Effector memory CD4-positive, alpha-beta T cell (primary cell): ENCODE results near the gene PLXND1.
"Not testable (repeated sequence)": the region's sequence is repeated elsewhere in the genome, so short reads cannot be mapped to it uniquely, and the experiment has no call there.

Experiments
- DNase-seq, 3 donors: peaks; one replicate each; pipeline ENCODE4 v3.0.0-alpha.2; 2020
- H3K27ac ChIP-seq: 2 replicates; pipeline ENCODE4 v1.7.0; 2013; ENCODE audit warnings: mild to moderate bottlenecking, low read length, moderate library complexity; ENCODE audit not compliant: insufficient read depth, poor library complexity, severe bottlenecking
- H3K27me3 ChIP-seq: replicated peaks from 2 replicates; pipeline ENCODE4 v1.7.0; 2013; ENCODE audit warnings: mild to moderate bottlenecking, low read length; ENCODE audit not compliant: insufficient read depth, control insufficient read depth, poor library complexity, severe bottlenecking
- H3K36me3 ChIP-seq: 2 replicates; pipeline ENCODE4 v1.7.0; 2013; ENCODE audit warnings: mild to moderate bottlenecking, low read length, moderate library complexity; ENCODE audit not compliant: control insufficient read depth, insufficient read depth
- H3K4me1 ChIP-seq: 2 replicates; pipeline ENCODE4 v1.7.0; 2013; ENCODE audit warnings: low read length, mild to moderate bottlenecking; ENCODE audit not compliant: control insufficient read depth, insufficient read depth, poor library complexity, severe bottlenecking
- H3K4me3 ChIP-seq: 2 replicates; pipeline ENCODE4 v1.7.0; 2013; ENCODE audit warnings: low read length, low read depth, mild to moderate bottlenecking; ENCODE audit not compliant: insufficient read depth, poor library complexity, severe bottlenecking
- H3K9me3 ChIP-seq: 2 replicates; pipeline ENCODE4 v1.7.0; 2013; ENCODE audit warnings: mild to moderate bottlenecking, low read length, moderate library complexity; ENCODE audit not compliant: control insufficient read depth

The PLXND1 gene

GRCh38 chr3:129644836-129645235 lies 38.4 kb upstream of the PLXND1 start:
- no peak for DNase-seq
- Histone ChIP-seq H3K4me3 (no peak overlapping the region), H3K4me1 (no peaks in the 10 kb centered on the region), H3K27ac (no peak overlapping the region), H3K36me3 (no peaks in the 10 kb centered on the region), H3K27me3 (no peaks in the 10 kb centered on the region), H3K9me3 (no peaks in the 10 kb centered on the region)

GRCh38 chr3:129641567-129642260 lies 35.2 kb upstream of the PLXND1 start:
- not testable (repeated sequence) for H3K4me1 ChIP-seq, H3K9me3 ChIP-seq, H3K36me3 ChIP-seq, H3K27ac ChIP-seq, H3K4me3 ChIP-seq, H3K27me3 ChIP-seq, DNase-seq

- not testable (repeated sequence) for H3K27ac ChIP-seq, H3K4me1 ChIP-seq, H3K36me3 ChIP-seq, H3K27me3 ChIP-seq, H3K9me3 ChIP-seq, H3K4me3 ChIP-seq, DNase-seq
Observed at GRCh38 chr3:129640985-129641384, 34.5 kb upstream of the PLXND1 start.

- no peak overlapping the region for H3K4me3 ChIP-seq
- H3K9me3 ChIP-seq = no peaks in the 10 kb centered on the region
- no peaks in the 10 kb centered on the region for H3K4me1 ChIP-seq
- H3K36me3 ChIP-seq = no peaks in the 10 kb centered on the region
- H3K27ac ChIP-seq = no peak overlapping the region
- no peak for DNase-seq
- H3K27me3 ChIP-seq = no peaks in the 10 kb centered on the region
Observed at GRCh38 chr3:129638481-129638880, 32.0 kb upstream of the PLXND1 start.

GRCh38 chr3:129636082-129636481 lies 29.6 kb upstream of the PLXND1 start:
- no peak for DNase-seq
- no peak overlapping the region for H3K27ac ChIP-seq
- no peaks in the 10 kb centered on the region for H3K36me3 ChIP-seq
- H3K9me3 ChIP-seq = no peaks in the 10 kb centered on the region
- no peaks in the 10 kb centered on the region for H3K4me1 ChIP-seq
- H3K4me3 ChIP-seq = no peak overlapping the region
- no peaks in the 10 kb centered on the region for H3K27me3 ChIP-seq

- Histone ChIP-seq H3K27ac (no peak overlapping the region), H3K27me3 (no peaks in the 10 kb centered on the region), H3K9me3 (no peaks in the 10 kb centered on the region), H3K36me3 (no peaks in the 10 kb centered on the region), H3K4me3 (no peak overlapping the region), H3K4me1 (no peaks in the 10 kb centered on the region)
- no peak for DNase-seq
Observed at GRCh38 chr3:129635656-129636055, 29.2 kb upstream of the PLXND1 start.

- Histone ChIP-seq H3K27ac (no peak overlapping the region), H3K4me3 (no peak overlapping the region), H3K4me1 (no peaks in the 10 kb centered on the region), H3K9me3 (no peaks in the 10 kb centered on the region), H3K27me3 (no peaks in the 10 kb centered on the region), H3K36me3 (no peaks in the 10 kb centered on the region)
- no peak for DNase-seq
Observed at GRCh38 chr3:129633751-129634481, 27.4 kb upstream of the PLXND1 start.

- no peaks in the 10 kb centered on the region for H3K4me1 ChIP-seq
- H3K9me3 ChIP-seq = no peaks in the 10 kb centered on the region
- H3K27ac ChIP-seq = no peak overlapping the region
- H3K4me3 ChIP-seq = no peak overlapping the region
- no peaks in the 10 kb centered on the region for H3K27me3 ChIP-seq
- no peaks in the 10 kb centered on the region for H3K36me3 ChIP-seq
- DNase-seq = no peak
Observed at GRCh38 chr3:129632977-129633376, 26.5 kb upstream of the PLXND1 start.

GRCh38 chr3:129632556-129632955 lies 26.1 kb upstream of the PLXND1 start:
- Histone ChIP-seq H3K27me3 (no peaks in the 10 kb centered on the region), H3K36me3 (no peaks in the 10 kb centered on the region), H3K4me3 (no peak overlapping the region), H3K4me1 (no peaks in the 10 kb centered on the region), H3K27ac (no peak overlapping the region), H3K9me3 (no peaks in the 10 kb centered on the region)
- DNase-seq = no peak

GRCh38 chr3:129632056-129632455 lies 25.6 kb upstream of the PLXND1 start:
- DNase-seq = no peak
- Histone ChIP-seq H3K27me3 (no peaks in the 10 kb centered on the region), H3K9me3 (no peaks in the 10 kb centered on the region), H3K27ac (no peak overlapping the region), H3K36me3 (no peaks in the 10 kb centered on the region), H3K4me3 (no peak overlapping the region), H3K4me1 (peaks cover 2% of the 10 kb centered on the region)
